SH-SY5Y (cell line): ENCODE measurements around the gene TACR1.

Source experiments
- GATA2 ChIP-seq: IDR thresholded peaks from 2 replicates; pipeline ENCODE4 v1.6.1; 2011; ENCODE audit warnings: mild to moderate bottlenecking, low read depth, low read length
- GATA3 ChIP-seq: IDR thresholded peaks from 2 replicates; pipeline ENCODE4 v1.6.1; 2011; ENCODE audit warnings: low read depth, mild to moderate bottlenecking, low read length, moderate library complexity

DNA sequence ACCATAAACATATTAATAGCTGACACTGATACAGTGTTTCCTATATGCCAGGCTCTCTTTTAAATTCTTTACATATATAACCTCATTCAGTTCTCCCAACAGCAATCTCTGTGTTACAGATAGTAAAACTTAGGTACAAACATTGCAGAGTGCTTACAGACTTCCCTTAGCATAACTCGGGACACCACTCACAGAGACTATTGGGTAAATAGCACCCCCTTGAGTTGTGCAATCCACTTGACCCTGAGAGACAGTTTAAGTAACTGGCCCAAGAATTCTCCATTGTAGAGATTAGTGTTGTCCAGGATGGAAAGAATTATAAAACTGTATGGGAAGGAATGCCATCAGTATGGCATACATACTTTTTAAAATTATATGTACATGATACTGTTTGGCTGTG lies 130.8 kb downstream of the TACR1 start:
- no peak for TF ChIP-seq GATA2
- no peak for TF ChIP-seq GATA3
